HL-60 (cell line): ENCODE measurements around the gene MED15.
"Not testable (repeated sequence)": the region's sequence is repeated elsewhere in the genome, so short reads cannot be mapped to it uniquely, and the experiment has no call there.

Source experiments
- DNase-seq, 2 experiments: peaks; one replicate each; pipeline ENCODE4 v3.0.0-alpha.2; 2010 to 2020; ENCODE audit warnings: low read depth in 1 of 2, low spot score in 1 of 2
- H3K27ac ChIP-seq: fragments of 250-450 bp; sonication (Bioruptor Pico); replicated peaks from 2 replicates; pipeline ENCODE4 v1.5.1; 2020; ENCODE audit warnings: mild to moderate bottlenecking, moderate library complexity
- H3K27me3 ChIP-seq: fragments of 250-450 bp; sonication (Bioruptor Pico); 2 replicates; pipeline ENCODE4 v1.5.1; 2021; ENCODE audit warnings: mild to moderate bottlenecking, moderate library complexity; ENCODE audit not compliant: insufficient read depth, poor library complexity, severe bottlenecking
- H3K4me3 ChIP-seq: replicated peaks from 2 replicates; pipeline ENCODE4 v1.5.1; 2011; ENCODE audit warnings: mild to moderate bottlenecking, control low read depth, low read length; ENCODE audit not compliant: insufficient read depth
- GABPA ChIP-seq: IDR thresholded peaks from 2 replicates; pipeline ENCODE4 v1.6.1; 2012; ENCODE audit warnings: low read depth
- POLR2AphosphoS5 ChIP-seq: IDR thresholded peaks from 2 replicates; pipeline ENCODE4 v1.6.1; 2012; ENCODE audit warnings: low read depth
- REST ChIP-seq: IDR thresholded peaks from 2 replicates; pipeline ENCODE4 v1.6.1; 2012; ENCODE audit warnings: low read depth; ENCODE audit not compliant: insufficient replicate concordance
- SPI1 ChIP-seq: IDR thresholded peaks from 2 replicates; pipeline ENCODE4 v1.6.1; 2012; ENCODE audit warnings: low read depth, mild to moderate bottlenecking, borderline replicate concordance
- TF ChIP-seq, protein P1 (sequence below): IDR thresholded peaks from one replicate; pipeline ENCODE4 v1.5.1; 2011; ENCODE audit warnings: low read length, control low read depth, inconsistent platforms; ENCODE audit not compliant: insufficient read depth

MED15 gene

GRCh38 chr22:20618488-20618887 lies 111.1 kb downstream of the MED15 start:
- Histone ChIP-seq H3K4me3 (no peak overlapping the region), H3K27me3 (peaks cover 3% of the 10 kb centered on the region), H3K27ac (no peak overlapping the region)
- TF ChIP-seq, protein P1, sequence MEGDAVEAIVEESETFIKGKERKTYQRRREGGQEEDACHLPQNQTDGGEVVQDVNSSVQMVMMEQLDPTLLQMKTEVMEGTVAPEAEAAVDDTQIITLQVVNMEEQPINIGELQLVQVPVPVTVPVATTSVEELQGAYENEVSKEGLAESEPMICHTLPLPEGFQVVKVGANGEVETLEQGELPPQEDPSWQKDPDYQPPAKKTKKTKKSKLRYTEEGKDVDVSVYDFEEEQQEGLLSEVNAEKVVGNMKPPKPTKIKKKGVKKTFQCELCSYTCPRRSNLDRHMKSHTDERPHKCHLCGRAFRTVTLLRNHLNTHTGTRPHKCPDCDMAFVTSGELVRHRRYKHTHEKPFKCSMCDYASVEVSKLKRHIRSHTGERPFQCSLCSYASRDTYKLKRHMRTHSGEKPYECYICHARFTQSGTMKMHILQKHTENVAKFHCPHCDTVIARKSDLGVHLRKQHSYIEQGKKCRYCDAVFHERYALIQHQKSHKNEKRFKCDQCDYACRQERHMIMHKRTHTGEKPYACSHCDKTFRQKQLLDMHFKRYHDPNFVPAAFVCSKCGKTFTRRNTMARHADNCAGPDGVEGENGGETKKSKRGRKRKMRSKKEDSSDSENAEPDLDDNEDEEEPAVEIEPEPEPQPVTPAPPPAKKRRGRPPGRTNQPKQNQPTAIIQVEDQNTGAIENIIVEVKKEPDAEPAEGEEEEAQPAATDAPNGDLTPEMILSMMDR = no peak
- no peak for TF ChIP-seq POLR2AphosphoS5
- TF ChIP-seq REST = no peak
- TF ChIP-seq GABPA = no peak
- TF ChIP-seq SPI1 = no peak
- no peak for DNase-seq

- H3K27me3 ChIP-seq = peaks cover 3% of the 10 kb centered on the region
- TF ChIP-seq, protein P1 = no peak
- TF ChIP-seq SPI1 (no peak), POLR2AphosphoS5 (no peak), GABPA (no peak), REST (no peak)
- no peak for DNase-seq
- H3K27ac ChIP-seq = no peak overlapping the region
- no peak overlapping the region for H3K4me3 ChIP-seq
Observed at GRCh38 chr22:20619045-20619892, 111.9 kb downstream of the MED15 start.

DNA sequence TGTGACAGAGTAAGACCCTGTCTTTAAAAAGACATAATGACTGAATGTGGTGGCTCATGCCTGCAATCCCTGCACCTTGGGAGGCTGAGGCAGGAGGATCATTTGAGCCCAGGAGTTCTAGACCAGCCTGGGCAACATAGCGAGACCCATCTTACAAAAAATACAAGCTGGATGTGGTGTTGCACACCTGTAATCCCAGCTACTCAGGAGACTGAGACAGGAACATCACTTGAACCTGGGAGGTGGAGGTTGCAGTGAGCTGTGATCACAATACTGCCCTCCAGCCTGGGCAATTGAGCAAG lies 112.4 kb downstream of the MED15 start:
- not testable (repeated sequence) for H3K4me3 ChIP-seq, H3K27me3 ChIP-seq, H3K27ac ChIP-seq, DNase-seq

DNA sequence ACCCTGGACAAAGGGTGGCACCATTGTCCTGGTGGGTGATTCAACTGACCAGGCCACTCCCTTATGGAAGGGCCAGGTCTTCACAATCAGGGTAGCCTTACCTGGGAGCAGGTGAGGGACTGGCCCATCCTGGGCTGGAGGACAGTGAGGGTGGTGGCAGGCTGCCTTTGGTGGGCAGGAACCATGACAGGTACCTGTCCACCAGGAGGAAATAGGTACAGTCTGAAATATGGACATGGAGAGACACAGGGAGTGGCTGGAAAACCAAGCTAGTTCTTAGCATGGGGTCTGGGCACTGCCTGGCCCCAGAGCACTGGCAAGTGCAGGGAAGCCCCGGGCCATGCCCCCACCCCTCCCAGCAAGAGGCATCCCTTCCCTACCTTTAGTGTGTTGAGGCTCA lies 113.8 kb downstream of the MED15 start:
- Histone ChIP-seq H3K4me3 (no peak overlapping the region), H3K27me3 (no peaks in the 10 kb centered on the region), H3K27ac (no peak overlapping the region)
- TF ChIP-seq REST (no peak), SPI1 (no peak), POLR2AphosphoS5 (no peak), GABPA (no peak)
- TF ChIP-seq, protein P1 = no peak
- DNase-seq = no peak
